ENCODE measurements around the gene DSCAML1. TPM values are rescaled to one million over a fixed set of nuclear protein-coding genes. Genes with fewer than 3 reads are reported as not detected.

DSCAML1 gene
- total and polyA plus RNA-seq, 2 experiments from 2014 or later: not detected

DNA sequence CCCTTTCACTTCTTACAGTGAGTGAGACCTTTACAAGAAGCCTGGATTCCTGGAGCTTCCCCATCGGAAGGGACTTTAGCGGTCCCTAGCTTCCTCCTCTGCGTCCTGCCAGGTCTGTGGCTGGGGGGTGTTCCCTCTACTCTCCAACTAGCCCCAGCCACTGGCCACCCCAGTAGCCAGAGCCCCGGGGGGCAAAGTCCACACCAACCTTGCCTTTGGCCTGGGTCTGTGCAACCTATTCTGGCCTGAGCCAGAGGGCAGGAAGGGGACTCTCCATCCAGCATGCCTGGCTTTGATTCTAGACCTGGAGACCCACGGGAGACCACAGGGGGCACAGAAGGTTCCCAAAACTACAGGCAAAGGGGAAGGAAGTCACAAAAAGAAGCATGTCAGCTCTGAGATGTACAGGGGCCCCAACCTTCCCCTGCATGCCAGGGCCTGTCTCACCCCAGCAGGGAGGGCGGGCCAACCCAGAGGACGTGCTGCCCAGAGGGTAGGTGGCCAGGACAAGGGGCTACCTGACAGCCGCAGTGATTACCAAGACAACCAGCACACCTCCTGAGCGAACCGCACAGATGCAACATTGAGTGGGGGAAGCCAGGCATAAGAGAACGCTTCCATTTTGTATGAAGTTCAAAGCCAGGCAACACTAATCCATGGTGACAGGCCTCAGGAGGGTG, 52.4 kb downstream of the DSCAML1 start:
- H3K79me2 ChIP-seq (ENCODE audit: insufficient read depth): no peaks in the 10 kb centered on the region
- H3K36me3 ChIP-seq (ENCODE audit: low read depth): no peaks in the 10 kb centered on the region
- H3K4me3 ChIP-seq: no peak overlapping the region
- no peak for DNase-seq
- H3K4me2 ChIP-seq (ENCODE audit: unreplicated experiment): no peak overlapping the region
- no peaks in the 10 kb centered on the region for H4K20me1 ChIP-seq (ENCODE audit: insufficient read depth)
- no peak overlapping the region for H3K9ac ChIP-seq
- no peak overlapping the region for H2AFZ ChIP-seq
- in situ Hi-C loops (cut with MboI): no loop called here
- no peaks in the 10 kb centered on the region for H3K9me2 ChIP-seq (ENCODE audit: insufficient read depth)
- no peak overlapping the region for H3K27ac ChIP-seq
- TF ChIP-seq EZH2 (IDR thresholded peaks at IDR 0.05; ENCODE audit: insufficient read depth, poor library complexity, severe bottlenecking) (no peak), EZH2phosphoT487 (IDR thresholded peaks at IDR 0.05; ENCODE audit: insufficient read depth, low read depth) (no peak)
- 58 to 63% methylated on average over 11 of the region's 11 CpGs for WGBS, 2 experiments (ENCODE audit: low coverage in 1 of 2, low lambda C conversion rate in 2 of 2, missing lambda C conversion rate in 2 of 2)
- peaks cover 5% of the 10 kb centered on the region; the same call in 1 of the 2 replicates for H3K27me3 ChIP-seq (replicated peaks; ENCODE audit: insufficient read depth)
- no peaks in the 10 kb centered on the region for H3K9me3 ChIP-seq (ENCODE audit: low read depth)
- no peaks in the 10 kb centered on the region for H3K4me1 ChIP-seq (ENCODE audit: insufficient read depth)
- H3F3A ChIP-seq (ENCODE audit: insufficient read depth): no peaks in the 10 kb centered on the region

DNA sequence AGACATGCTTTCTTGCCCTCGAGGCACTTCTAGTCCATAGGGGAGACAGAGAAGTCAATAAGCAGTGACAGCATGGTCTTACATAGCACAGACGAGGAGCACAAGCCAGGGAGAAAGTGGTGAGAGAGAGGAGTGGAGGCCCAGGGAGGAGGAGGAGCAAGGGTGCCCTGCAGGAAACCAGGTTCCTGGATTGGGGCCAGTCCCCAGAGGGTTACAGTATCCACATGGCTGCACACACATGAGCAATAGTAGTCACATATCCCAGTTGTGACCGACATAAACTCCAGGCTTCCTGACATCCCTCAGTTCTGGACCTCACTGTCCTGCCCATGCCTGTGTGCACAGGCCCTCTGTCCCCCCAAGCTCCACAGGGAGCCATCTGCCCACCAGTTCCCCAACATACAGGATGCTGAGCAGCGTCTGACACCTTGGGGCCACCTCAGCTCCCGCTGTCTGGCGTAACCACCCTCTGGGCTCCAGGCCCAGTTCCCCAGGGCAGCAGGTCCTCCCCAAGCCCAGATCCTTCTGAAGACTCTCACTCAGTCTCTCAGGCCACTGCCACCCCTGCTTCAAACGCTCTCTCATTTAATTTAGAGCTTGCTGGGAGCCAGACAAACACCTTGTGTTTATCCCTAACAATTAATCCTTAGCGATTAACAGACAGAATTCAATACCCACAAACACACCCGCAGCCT, 53.7 kb downstream of the DSCAML1 start:
- Histone ChIP-seq H3F3A (ENCODE audit: insufficient read depth) (no peaks in the 10 kb centered on the region), H3K9me3 (ENCODE audit: low read depth) (no peaks in the 10 kb centered on the region), H3K4me2 (ENCODE audit: unreplicated experiment) (no peak overlapping the region), H3K4me3 (no peak overlapping the region), H3K36me3 (ENCODE audit: low read depth) (no peaks in the 10 kb centered on the region), H3K9ac (no peak overlapping the region), H3K4me1 (ENCODE audit: insufficient read depth) (no peaks in the 10 kb centered on the region), H4K20me1 (ENCODE audit: insufficient read depth) (no peaks in the 10 kb centered on the region), H3K9me2 (ENCODE audit: insufficient read depth) (no peaks in the 10 kb centered on the region), H3K27me3 (replicated peaks; ENCODE audit: insufficient read depth) (peaks cover 5% of the 10 kb centered on the region; the same call in 1 of the 2 replicates), H3K27ac (no peak overlapping the region), H2AFZ (no peak overlapping the region), H3K79me2 (ENCODE audit: insufficient read depth) (no peaks in the 10 kb centered on the region)
- no peak for TF ChIP-seq EZH2phosphoT487 (IDR thresholded peaks at IDR 0.05; ENCODE audit: insufficient read depth, low read depth)
- TF ChIP-seq EZH2 (IDR thresholded peaks at IDR 0.05; ENCODE audit: insufficient read depth, poor library complexity, severe bottlenecking): no peak
- DNase-seq: no peak
- in situ Hi-C loops (cut with MboI): no loop called here
- WGBS, 2 experiments (ENCODE audit: low coverage in 1 of 2, low lambda C conversion rate in 2 of 2, missing lambda C conversion rate in 2 of 2): 39 to 52% methylated on average over 9 of the region's 9 CpGs

DNA sequence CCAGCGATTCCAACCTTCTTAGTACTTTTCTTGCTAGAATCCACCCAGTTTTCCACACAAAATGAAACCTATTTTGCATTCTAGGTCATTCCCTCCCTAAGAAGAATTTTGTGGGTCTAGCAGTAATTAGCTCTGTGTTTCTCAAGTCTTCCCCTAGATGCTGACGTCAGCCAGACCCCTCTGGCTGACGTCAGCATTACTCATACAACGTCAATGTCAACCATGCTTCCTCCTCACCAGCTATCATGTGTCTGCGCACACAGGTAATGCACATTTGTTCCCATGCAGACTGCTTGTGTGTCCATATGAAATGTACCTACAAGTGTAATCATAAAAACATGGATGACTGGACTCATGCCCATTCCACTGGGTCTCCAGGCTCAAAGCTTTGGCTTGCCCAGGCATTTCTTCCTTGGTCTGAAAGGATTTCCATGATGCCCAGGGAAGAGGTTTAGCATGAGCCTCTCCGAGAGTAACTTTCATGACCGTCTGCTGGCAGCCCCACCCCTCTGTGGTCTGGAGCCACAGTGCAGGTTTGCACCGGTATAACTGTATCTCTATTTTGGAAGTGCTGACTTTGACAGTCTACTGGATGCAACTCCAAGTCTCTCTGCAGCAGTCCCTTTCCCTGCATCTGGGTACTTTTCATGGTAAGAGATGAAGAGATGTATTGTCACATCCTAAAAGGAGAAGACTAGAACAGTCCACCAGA, 58.6 kb downstream of the DSCAML1 start:
- Histone ChIP-seq H3K27ac (no peak overlapping the region), H4K20me1 (ENCODE audit: insufficient read depth) (no peaks in the 10 kb centered on the region), H3K9ac (no peak overlapping the region), H3K4me3 (no peak overlapping the region), H3K9me2 (ENCODE audit: insufficient read depth) (no peaks in the 10 kb centered on the region), H2AFZ (no peak overlapping the region), H3K79me2 (ENCODE audit: insufficient read depth) (no peaks in the 10 kb centered on the region), H3K4me1 (ENCODE audit: insufficient read depth) (no peaks in the 10 kb centered on the region), H3K4me2 (ENCODE audit: unreplicated experiment) (no peak overlapping the region), H3K27me3 (replicated peaks; ENCODE audit: insufficient read depth) (peaks cover 3% of the 10 kb centered on the region), H3F3A (ENCODE audit: insufficient read depth) (no peaks in the 10 kb centered on the region), H3K36me3 (ENCODE audit: low read depth) (no peaks in the 10 kb centered on the region), H3K9me3 (ENCODE audit: low read depth) (no peaks in the 10 kb centered on the region)
- no peak for TF ChIP-seq EZH2 (IDR thresholded peaks at IDR 0.05; ENCODE audit: insufficient read depth, poor library complexity, severe bottlenecking)
- TF ChIP-seq EZH2phosphoT487 (IDR thresholded peaks at IDR 0.05; ENCODE audit: insufficient read depth, low read depth): no peak
- no peak for DNase-seq
- 56 to 61% methylated on average over 8 of the region's 8 CpGs for WGBS, 2 experiments (ENCODE audit: low coverage in 1 of 2, low lambda C conversion rate in 2 of 2, missing lambda C conversion rate in 2 of 2)
- in situ Hi-C loops (cut with MboI): no loop called here

DNA sequence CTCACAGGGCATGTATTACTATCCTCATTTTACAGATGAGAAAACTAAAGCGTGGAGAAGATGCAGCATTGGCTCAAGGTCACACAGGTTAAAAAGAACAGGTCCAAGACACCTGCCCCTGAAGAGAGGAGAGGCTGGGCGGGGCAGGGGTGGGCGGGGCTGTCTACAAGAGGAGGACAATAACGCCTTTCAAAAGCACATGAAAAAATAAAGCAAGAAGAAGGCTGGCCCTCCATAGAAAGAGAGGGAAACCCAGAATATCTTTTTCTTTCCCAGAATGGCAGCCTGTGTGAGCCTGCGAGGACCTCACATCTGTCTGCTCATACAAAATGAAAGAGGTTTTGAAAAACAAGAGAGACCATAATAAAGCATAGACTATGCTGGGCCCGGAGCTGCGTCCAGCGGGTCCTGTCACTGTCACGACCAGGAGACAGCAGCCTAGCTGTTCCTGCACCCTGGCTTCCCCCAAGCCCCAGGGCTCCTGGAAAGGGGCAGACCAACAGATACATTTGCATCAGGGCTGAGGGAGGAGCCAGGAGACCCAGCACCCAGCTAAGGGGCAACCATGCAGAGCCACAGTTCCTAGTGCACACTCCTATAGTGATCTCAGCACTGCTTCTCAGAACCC, 61.6 kb downstream of the DSCAML1 start:
- Histone ChIP-seq H3K27me3 (replicated peaks; ENCODE audit: insufficient read depth) (peaks cover 3% of the 10 kb centered on the region; the same call in 1 of the 2 replicates), H3K4me1 (ENCODE audit: insufficient read depth) (no peaks in the 10 kb centered on the region), H3F3A (ENCODE audit: insufficient read depth) (no peaks in the 10 kb centered on the region), H3K36me3 (ENCODE audit: low read depth) (no peaks in the 10 kb centered on the region), H3K9me3 (ENCODE audit: low read depth) (no peaks in the 10 kb centered on the region), H4K20me1 (ENCODE audit: insufficient read depth) (no peaks in the 10 kb centered on the region), H3K9ac (no peak overlapping the region), H2AFZ (no peak overlapping the region), H3K27ac (no peak overlapping the region), H3K4me2 (ENCODE audit: unreplicated experiment) (no peak overlapping the region), H3K79me2 (ENCODE audit: insufficient read depth) (no peaks in the 10 kb centered on the region), H3K4me3 (no peak overlapping the region), H3K9me2 (ENCODE audit: insufficient read depth) (no peaks in the 10 kb centered on the region)
- DNase-seq: no peak
- in situ Hi-C loops (cut with MboI): no loop called here
- TF ChIP-seq EZH2 (IDR thresholded peaks at IDR 0.05; ENCODE audit: insufficient read depth, poor library complexity, severe bottlenecking) (no peak), EZH2phosphoT487 (IDR thresholded peaks at IDR 0.05; ENCODE audit: insufficient read depth, low read depth) (no peak)
- 43 to 56% methylated on average over 9 of the region's 9 CpGs for WGBS, 2 experiments (ENCODE audit: low coverage in 1 of 2, low lambda C conversion rate in 2 of 2, missing lambda C conversion rate in 2 of 2)
